HepG2 (cell line): ENCODE data around the gene CTLA4. TPM values are rescaled to one million over a fixed set of nuclear protein-coding genes. Genes with fewer than 3 reads are reported as not detected.

ENCODE experiments used
- ATAC-seq: fragments of 200-7000 bp; cut with Tn5 transposase; 3 replicates; pipeline ENCODE4 v1.9.1; 2020; ENCODE audit warnings: mild to moderate bottlenecking, moderate library complexity
- BruUV-seq: library from RNA; stranded (reverse); fragments of 400-500 nt; replicated peaks from 2 replicates; lab custom pipeline; 2021; lab: Mats Ljungman, UMichigan
- CTCF ChIA-PET: fragments of 300-600 bp; formaldehyde crosslinking; extraction: SDS; loops from one replicate; lab custom pipeline; 2021; ENCODE audit warnings: low total read pairs, inconsistent platforms, low intra/inter-chr PET ratio; lab: Yijun Ruan, JAX
- POLR2A ChIA-PET: fragments of 350-600 bp; sonication (Branson Sonifier 250); formaldehyde crosslinking; loops from one replicate; lab custom pipeline; 2020; ENCODE audit warnings: antibody characterized with exemption, inconsistent platforms; lab: Yijun Ruan, JAX
- DNase-seq: peaks from one replicate; pipeline ENCODE4 v3.0.0-alpha.2; 2015; ENCODE audit warnings: low spot score
- FAIRE-seq: peaks from 3 replicates; lab custom pipeline; 2011; peaks lifted over from hg19 to GRCh38; lab: Jason Lieb, UNC
- H2AFZ ChIP-seq: one replicate; pipeline ENCODE4 v1.6.1; 2011; ENCODE audit warnings: low read length, inconsistent platforms
- H3K27ac ChIP-seq: fragments of 300-600 bp; 3 replicates; pipeline ENCODE4 v1.8.0; 2011; ENCODE audit warnings: mixed run types, mild to moderate bottlenecking, mixed read lengths, low read length, inconsistent platforms; ENCODE audit not compliant: insufficient read depth; ENCODE audit errors: extremely low read length
- H3K27me3 ChIP-seq, 2 experiments: fragments of 200-600 bp in 1 of 2; 2 replicates in 1 of 2; 3 replicates in 1 of 2; pipeline versions ENCODE4 v1.6.0 to v1.8.0; 2011; ENCODE audit warnings: low read length in 2 of 2, mild to moderate bottlenecking in 2 of 2, moderate library complexity in 2 of 2, inconsistent platforms in 1 of 2; ENCODE audit not compliant: insufficient read depth in 2 of 2, control insufficient read depth in 1 of 2
- H3K36me3 ChIP-seq, 2 experiments: fragments of 200-600 bp in 1 of 2; replicated peaks in 1 of 2; 2 replicates in 1 of 2; 3 replicates in 1 of 2; pipeline versions ENCODE4 v1.5.1 to v1.8.0; 2011; ENCODE audit warnings: low read length in 2 of 2, inconsistent platforms in 1 of 2; ENCODE audit not compliant: insufficient read depth in 2 of 2, control insufficient read depth in 1 of 2
- H3K4me1 ChIP-seq: 2 replicates; pipeline ENCODE4 v1.5.1; 2012; ENCODE audit warnings: low read length, inconsistent platforms; ENCODE audit not compliant: insufficient read depth
- H3K4me2 ChIP-seq: 2 replicates; pipeline ENCODE4 v1.6.0; 2011; ENCODE audit warnings: low read depth, low read length, inconsistent platforms
- H3K4me3 ChIP-seq, 3 experiments: fragments of 200-600 bp in 1 of 3; sonication (generic), shearing (Covaris generic) in 1 of 3; replicated peaks in 1 of 3; 2 replicates each; pipeline ENCODE4 v1.5.1; 2011 to 2016; ENCODE audit warnings: low read length in 3 of 3, inconsistent platforms in 2 of 3, low read depth in 2 of 3, mild to moderate bottlenecking in 2 of 3, control low read depth in 1 of 3, mixed read lengths in 1 of 3; ENCODE audit not compliant: insufficient read depth in 1 of 3
- H3K79me2 ChIP-seq: one replicate; pipeline ENCODE4 v1.6.1; 2011; ENCODE audit warnings: low read length, inconsistent platforms; ENCODE audit not compliant: insufficient read depth
- H3K9ac ChIP-seq: 2 replicates; pipeline ENCODE4 v1.6.0; 2011; ENCODE audit warnings: mild to moderate bottlenecking, low read depth, low read length, inconsistent platforms; ENCODE audit not compliant: insufficient read depth
- H3K9me3 ChIP-seq: 2 replicates; pipeline ENCODE4 v1.5.1; 2012; ENCODE audit warnings: mild to moderate bottlenecking, low read length
- H4K20me1 ChIP-seq: 2 replicates; pipeline ENCODE4 v1.6.0; 2011; ENCODE audit warnings: inconsistent platforms, mild to moderate bottlenecking, low read length, moderate library complexity; ENCODE audit not compliant: insufficient read depth
- BCL3 ChIP-seq: sonication (generic); formaldehyde crosslinking; IDR thresholded peaks from 2 replicates; pipeline ENCODE4 v1.5.1; 2020; ENCODE audit warnings: mild to moderate bottlenecking, missing genetic modification reagents, moderate library complexity
- CREB3 ChIP-seq: sonication (generic); formaldehyde crosslinking; IDR thresholded peaks from 2 replicates; pipeline ENCODE4 v1.5.0; 2020; ENCODE audit warnings: missing genetic modification reagents
- ESRRA ChIP-seq: sonication (generic); formaldehyde crosslinking; IDR thresholded peaks from 2 replicates; pipeline ENCODE4 v1.5.1; 2020; ENCODE audit warnings: mild to moderate bottlenecking, low read depth, missing genetic modification reagents
- FOXC1 ChIP-seq: sonication (generic); formaldehyde crosslinking; IDR thresholded peaks from 2 replicates; pipeline ENCODE4 v1.8.0; 2022; ENCODE audit warnings: mild to moderate bottlenecking, missing genetic modification reagents, borderline replicate concordance
- JARID2 ChIP-seq: sonication (generic); formaldehyde crosslinking; IDR thresholded peaks from 2 replicates; pipeline ENCODE4 v1.8.1; 2023; ENCODE audit warnings: missing genetic modification reagents, inconsistent platforms; ENCODE audit not compliant: insufficient replicate concordance
- KLF11 ChIP-seq: IDR thresholded peaks from 2 replicates; pipeline ENCODE4 v1.6.1; 2016; ENCODE audit warnings: missing compliant biosample characterization
- KLF16 ChIP-seq, 2 experiments: sonication (generic) in 1 of 2; formaldehyde crosslinking in 1 of 2; IDR thresholded peaks; 2 replicates each; pipeline versions ENCODE4 v1.6.1 to v1.8.0; 2016 to 2023; ENCODE audit warnings: missing genetic modification reagents in 2 of 2, missing compliant biosample characterization in 1 of 2
- MED13 ChIP-seq: sonication (generic); formaldehyde crosslinking; IDR thresholded peaks from 2 replicates; pipeline ENCODE4 v1.5.0; 2020; ENCODE audit warnings: missing genetic modification reagents
- NKX3-1 ChIP-seq: sonication (generic); formaldehyde crosslinking; IDR thresholded peaks from 2 replicates; pipeline ENCODE4 v1.5.0; 2020; ENCODE audit warnings: missing genetic modification reagents
- TGIF2 ChIP-seq: IDR thresholded peaks from 2 replicates; pipeline ENCODE4 v1.6.1; 2016; ENCODE audit warnings: control low read depth, missing compliant biosample characterization
- XBP1 ChIP-seq: sonication (generic); formaldehyde crosslinking; IDR thresholded peaks from 2 replicates; pipeline ENCODE4 v1.5.0; 2020; ENCODE audit warnings: missing genetic modification reagents
- ZFX ChIP-seq: sonication (generic); formaldehyde crosslinking; IDR thresholded peaks from 2 replicates; pipeline ENCODE4 v1.4.0; 2020; ENCODE audit warnings: mild to moderate bottlenecking, low read depth, missing genetic modification reagents, moderate library complexity
- ZNF232 ChIP-seq: sonication (generic); formaldehyde crosslinking; IDR thresholded peaks from 2 replicates; pipeline ENCODE4 v1.4.0; 2020; ENCODE audit warnings: missing genetic modification reagents, borderline replicate concordance
- ZNF276 ChIP-seq: sonication (generic); formaldehyde crosslinking; IDR thresholded peaks from 2 replicates; pipeline ENCODE4 v1.4.0; 2020; ENCODE audit warnings: mild to moderate bottlenecking, low read depth, missing genetic modification reagents
- ZNF354B ChIP-seq: sonication (generic); formaldehyde crosslinking; IDR thresholded peaks from 2 replicates; pipeline ENCODE4 v1.8.0; 2022; ENCODE audit warnings: mild to moderate bottlenecking, missing genetic modification reagents
- WGBS: methylation state at CpG from one replicate; pipeline ENCODE4 v1.1.6; 2017; ENCODE audit warnings: low lambda C conversion rate; 5-methylcytosine and 5-hydroxymethylcytosine counted together
- in situ Hi-C: cut with HindIII; loops from 2 replicates; pipeline ENCODE4 v1.10.0; 2017; ENCODE audit warnings: low pct_unique_long_range_greater_than_20kb; ENCODE audit not compliant: extremely low pct_ligation_motif_present
- intact Hi-C: fragments of 100-400 bp; cut with micrococcal nuclease; formaldehyde crosslinking; loops from one replicate; pipeline ENCODE4 v1.10.0; 2022; ENCODE audit not compliant: unreplicated experiment
- polyA plus RNA-seq, 8 experiments: library from polyadenylated mRNA; depleted of rRNA in 3 of 8; stranded (reverse) in 7 of 8; unstranded in 1 of 8; fragments of >200 nt; fragmentation: Illumina TruSeq in 4 of 8; extraction: Trizol in 4 of 8; gene quantifications; 2 replicates each; pipeline versions ENCODE4 v1.2.1 to v1.2.3, GENCODE V29; 2011 to 2016; ENCODE audit warnings: low read depth in 4 of 8, missing spikeins in 1 of 8, mixed read lengths in 1 of 8; ENCODE audit not compliant: insufficient read depth in 1 of 8
- total RNA-seq, 5 experiments: library from RNA; depleted of rRNA; stranded (reverse); fragments of >200 nt; fragmentation: Illumina TruSeq; extraction: Trizol; gene quantifications; 2 replicates each; pipeline ENCODE4 v1.2.3, GENCODE V29; 2016; ENCODE audit warnings: low read depth in 1 of 5

Gene CTLA4
- total and polyA plus RNA-seq, 2 of the 13 experiments (the other 11 are each of a cell fraction or from before 2014, with no cell fraction given) = 0.16 TPM; not detected in 1

GRCh38 chr2:203870941-203871340 lies 3.4 kb downstream of the CTLA4 start:
- H3K4me2 ChIP-seq = no peak overlapping the region
- H3K9ac ChIP-seq = no peak overlapping the region
- H3K79me2 ChIP-seq = no peaks in the 10 kb centered on the region
- H3K9me3 ChIP-seq = no peaks in the 10 kb centered on the region
- intact Hi-C loops = no loop called here
- TF ChIP-seq ZNF276 = no peak
- no peak for TF ChIP-seq KLF16 (CRISPR knock-in tag; IDR thresholded peaks at IDR 0.05)
- no peak for TF ChIP-seq ZNF232 (CRISPR knock-in tag)
- TF ChIP-seq TGIF2 (CRISPR knock-in tag) = no peak
- no peak for TF ChIP-seq JARID2 (CRISPR knock-in tag)
- no peak for TF ChIP-seq XBP1 (CRISPR knock-in tag)
- no peak for TF ChIP-seq ZNF354B (CRISPR knock-in tag)
- no peak for TF ChIP-seq MED13 (CRISPR knock-in tag)
- no peak for TF ChIP-seq NKX3-1 (CRISPR knock-in tag)
- no peak for TF ChIP-seq BCL3 (CRISPR knock-in tag)
- TF ChIP-seq ESRRA (CRISPR knock-in tag) = no peak
- no peak for TF ChIP-seq KLF11 (CRISPR knock-in tag)
- no peak for TF ChIP-seq FOXC1 (CRISPR knock-in tag)
- no peak for TF ChIP-seq CREB3 (CRISPR knock-in tag)
- TF ChIP-seq ZFX (CRISPR knock-in tag) = no peak
- TF ChIP-seq, all 625 proteins: peak for 0
- FAIRE-seq (no peak), DNase-seq (no peak), ATAC-seq (no peak)
- H4K20me1 ChIP-seq = no peaks in the 10 kb centered on the region
- WGBS = 32% methylated on average over 2 of the region's 2 CpGs
- H3K27ac ChIP-seq = no peak overlapping the region
- no peaks in the 10 kb centered on the region for H3K4me1 ChIP-seq
- no peaks in the 10 kb centered on the region for H3K36me3 ChIP-seq
- H3K27me3 ChIP-seq = peaks cover 0 to 25% of the 10 kb centered on the region in 2 experiments; a peak in 2 of 5 replicates
- BruUV-seq = no TSS peak
- CTCF ChIA-PET = no interaction called here
- no peak overlapping the region for H3K4me3 ChIP-seq
- H2AFZ ChIP-seq = no peak overlapping the region
- in situ Hi-C loops = no loop called here
- POLR2A ChIA-PET = no interaction called here
